IPS DF 6.9 (cell line): Measurements from ENCODE around the gene LAMB1.

ENCODE experiments used
- DNase-seq: peaks from one replicate; pipeline ENCODE4 v3.0.0-alpha.2; 2013; ENCODE audit warnings: low read depth, low spot score
- H3K27ac ChIP-seq: one replicate; pipeline ENCODE4 v1.5.1; 2013; ENCODE audit warnings: low read length, control low read depth
- H3K27me3 ChIP-seq: 2 replicates; pipeline ENCODE4 v1.6.1; 2013; ENCODE audit warnings: mild to moderate bottlenecking, low read length; ENCODE audit not compliant: control insufficient read depth, insufficient read depth
- H3K36me3 ChIP-seq: 2 replicates; pipeline ENCODE4 v1.6.1; 2013; ENCODE audit warnings: low read length; ENCODE audit not compliant: control insufficient read depth, insufficient read depth
- H3K4me1 ChIP-seq: 2 replicates; pipeline ENCODE4 v1.6.1; 2013; ENCODE audit warnings: low read length; ENCODE audit not compliant: control insufficient read depth, insufficient read depth
- H3K4me3 ChIP-seq: 2 replicates; pipeline ENCODE4 v1.5.1; 2013; ENCODE audit warnings: mild to moderate bottlenecking, low read length
- H3K9me3 ChIP-seq: 2 replicates; pipeline ENCODE4 v1.6.1; 2013; ENCODE audit warnings: low read length, inconsistent platforms; ENCODE audit not compliant: control insufficient read depth, insufficient read depth
- WGBS: extraction: QIAGEN DNeasy Blood & Tissue Kit; methylation state at CpG from one replicate; pipeline ENCODE4 v1.1.7; 2013; ENCODE audit warnings: mixed read lengths, missing lambda C conversion rate; ENCODE audit not compliant: insufficient read length, insufficient coverage; 5-methylcytosine and 5-hydroxymethylcytosine counted together

Gene LAMB1

GRCh38 chr7:107946451-107946850 lies 56.5 kb downstream of the LAMB1 start:
- no peaks in the 10 kb centered on the region; the same call in 1 of the 2 replicates for H3K9me3 ChIP-seq
- no peaks in the 10 kb centered on the region for H3K4me1 ChIP-seq
- no peaks in the 10 kb centered on the region for H3K36me3 ChIP-seq
- WGBS = no CpG with 5 or more reads among the region's 2 CpGs
- no peak overlapping the region for H3K4me3 ChIP-seq
- H3K27me3 ChIP-seq = no peaks in the 10 kb centered on the region
- DNase-seq = no peak
- H3K27ac ChIP-seq = no peak overlapping the region

- no peak for DNase-seq
- H3K9me3 ChIP-seq = no peaks in the 10 kb centered on the region; the same call in 1 of the 2 replicates
- H3K4me1 ChIP-seq = no peaks in the 10 kb centered on the region
- H3K36me3 ChIP-seq = no peaks in the 10 kb centered on the region
- WGBS = no CpG with 5 or more reads among the region's 2 CpGs
- H3K27me3 ChIP-seq = no peaks in the 10 kb centered on the region
- H3K4me3 ChIP-seq = no peak overlapping the region
- no peak overlapping the region for H3K27ac ChIP-seq
Observed at GRCh38 chr7:107945332-107945731, 57.6 kb downstream of the LAMB1 start.

- no peak for DNase-seq
- Histone ChIP-seq H3K9me3 (no peaks in the 10 kb centered on the region; the same call in 1 of the 2 replicates), H3K27ac (no peak overlapping the region), H3K4me1 (no peaks in the 10 kb centered on the region), H3K4me3 (no peak overlapping the region), H3K36me3 (no peaks in the 10 kb centered on the region), H3K27me3 (no peaks in the 10 kb centered on the region)
- no CpG with 5 or more reads among the region's 3 CpGs for WGBS
Observed at GRCh38 chr7:107944411-107945169, 58.4 kb downstream of the LAMB1 start.

GRCh38 chr7:107943018-107943417 lies 59.9 kb downstream of the LAMB1 start:
- Histone ChIP-seq H3K9me3 (no peaks in the 10 kb centered on the region; the same call in 1 of the 2 replicates), H3K27ac (no peak overlapping the region), H3K36me3 (no peaks in the 10 kb centered on the region), H3K4me3 (no peak overlapping the region), H3K27me3 (no peaks in the 10 kb centered on the region), H3K4me1 (no peaks in the 10 kb centered on the region)
- WGBS = no CpG with 5 or more reads among the region's 4 CpGs
- DNase-seq = no peak

GRCh38 chr7:107940951-107941350 lies 62.0 kb downstream of the LAMB1 start:
- H3K4me3 ChIP-seq = no peak overlapping the region
- H3K27ac ChIP-seq = no peak overlapping the region
- no peaks in the 10 kb centered on the region for H3K36me3 ChIP-seq
- no peak for DNase-seq
- WGBS = no CpG with 5 or more reads among the region's 4 CpGs
- H3K9me3 ChIP-seq = no peaks in the 10 kb centered on the region; the same call in 1 of the 2 replicates
- H3K27me3 ChIP-seq = no peaks in the 10 kb centered on the region
- no peaks in the 10 kb centered on the region for H3K4me1 ChIP-seq

GRCh38 chr7:107939573-107940489 lies 63.1 kb downstream of the LAMB1 start:
- no CpG with 5 or more reads among the region's 16 CpGs for WGBS
- H3K4me3 ChIP-seq = no peak overlapping the region
- H3K36me3 ChIP-seq = no peaks in the 10 kb centered on the region
- no peak overlapping the region for H3K27ac ChIP-seq
- no peaks in the 10 kb centered on the region; the same call in 1 of the 2 replicates for H3K9me3 ChIP-seq
- no peak for DNase-seq
- peaks cover 3% of the 10 kb centered on the region for H3K4me1 ChIP-seq
- H3K27me3 ChIP-seq = no peaks in the 10 kb centered on the region

GRCh38 chr7:107938456-107939250 lies 64.3 kb downstream of the LAMB1 start:
- Histone ChIP-seq H3K27me3 (no peaks in the 10 kb centered on the region), H3K4me1 (peaks cover 3% of the 10 kb centered on the region), H3K36me3 (no peaks in the 10 kb centered on the region), H3K27ac (no peak overlapping the region), H3K9me3 (no peaks in the 10 kb centered on the region; the same call in 1 of the 2 replicates), H3K4me3 (no peak overlapping the region)
- DNase-seq = no peak
- WGBS = no CpG with 5 or more reads among the region's 6 CpGs

- H3K4me1 ChIP-seq = peaks cover 3% of the 10 kb centered on the region
- no peak overlapping the region for H3K27ac ChIP-seq
- H3K36me3 ChIP-seq = no peaks in the 10 kb centered on the region
- WGBS = no CpG with 5 or more reads among the region's 1 CpG
- no peak for DNase-seq
- no peaks in the 10 kb centered on the region for H3K27me3 ChIP-seq
- H3K9me3 ChIP-seq = no peaks in the 10 kb centered on the region; the same call in 1 of the 2 replicates
- H3K4me3 ChIP-seq = no peak overlapping the region
Observed at GRCh38 chr7:107937531-107937930, 65.4 kb downstream of the LAMB1 start.

- no CpG with 5 or more reads among the region's 2 CpGs for WGBS
- no peaks in the 10 kb centered on the region for H3K36me3 ChIP-seq
- no peak overlapping the region for H3K27ac ChIP-seq
- peaks cover 5% of the 10 kb centered on the region for H3K4me1 ChIP-seq
- DNase-seq = no peak
- no peak overlapping the region for H3K4me3 ChIP-seq
- no peaks in the 10 kb centered on the region for H3K9me3 ChIP-seq
- H3K27me3 ChIP-seq = no peaks in the 10 kb centered on the region
Observed at GRCh38 chr7:107936312-107936711, 66.6 kb downstream of the LAMB1 start.
